HEK293 (cell line): ENCODE results near the gene RPL36AL.

Experiments
- CTCF ChIA-PET: fragments of 350-600 bp; formaldehyde crosslinking; extraction: SDS; loops from one replicate; lab custom pipeline; 2021; ENCODE audit warnings: antibody characterized with exemption; lab: Yijun Ruan, JAX
- POLR2A ChIA-PET: fragments of 300-600 bp; formaldehyde crosslinking; extraction: SDS; loops from one replicate; lab custom pipeline; 2020; ENCODE audit warnings: antibody characterized with exemption, inconsistent platforms; lab: Yijun Ruan, JAX
- H3K27ac ChIP-seq: fragments of 200-500 bp; sonication (Bioruptor generic); 2 replicates; pipeline ENCODE4 v1.5.1; 2014; ENCODE audit warnings: low read depth, low read length, control low read depth, inconsistent platforms; ENCODE audit errors: extremely low read depth
- H3K36me3 ChIP-seq, 2 experiments: fragments of 200-500 bp in 1 of 2; sonication (Bioruptor generic) in 1 of 2; 1 replicate in 1 of 2; 2 replicates in 1 of 2; pipeline ENCODE4 v1.5.1; 2014 to 2017; ENCODE audit warnings: inconsistent platforms in 2 of 2, low read length in 2 of 2; ENCODE audit not compliant: control insufficient read depth in 2 of 2, insufficient read depth in 1 of 2
- H3K4me1 ChIP-seq: fragments of 200-500 bp; sonication (Bioruptor generic); 2 replicates; pipeline ENCODE4 v1.5.1; 2014; ENCODE audit warnings: mild to moderate bottlenecking, low read length, inconsistent platforms; ENCODE audit not compliant: control insufficient read depth, insufficient read depth
- H3K4me3 ChIP-seq: 2 replicates; pipeline ENCODE4 v1.5.1; 2011; ENCODE audit warnings: low read depth, mild to moderate bottlenecking, control low read depth, low read length, moderate library complexity
- H3K9me3 ChIP-seq: fragments of 200-500 bp; sonication (Bioruptor generic); 2 replicates; pipeline ENCODE4 v1.5.1; 2014; ENCODE audit warnings: low read depth, low read length, inconsistent platforms; ENCODE audit not compliant: control insufficient read depth, insufficient read depth
- ATF2 ChIP-seq: fragments of 450-650 bp; formaldehyde crosslinking; IDR thresholded peaks from 2 replicates; pipeline ENCODE4 v1.5.1; 2016; ENCODE audit warnings: missing biosample characterization, missing genetic modification characterization, low read depth
- EGR2 ChIP-seq: fragments of 450-650 bp; formaldehyde crosslinking; IDR thresholded peaks from 2 replicates; pipeline ENCODE4 v1.5.1; 2016; ENCODE audit warnings: low read depth, missing biosample characterization, missing genetic modification characterization
- ELK4 ChIP-seq: IDR thresholded peaks from 2 replicates; pipeline ENCODE4 v1.6.1; 2011; ENCODE audit warnings: mild to moderate bottlenecking, low read depth, low read length, borderline replicate concordance
- MYNN ChIP-seq: fragments of 450-650 bp; formaldehyde crosslinking; IDR thresholded peaks from 2 replicates; pipeline ENCODE4 v1.5.1; 2016; ENCODE audit warnings: missing biosample characterization, missing genetic modification characterization, borderline replicate concordance
- PBX3 ChIP-seq: sonication (generic); formaldehyde crosslinking; IDR thresholded peaks from 2 replicates; pipeline ENCODE4 v1.8.1; 2022; ENCODE audit warnings: mild to moderate bottlenecking, moderate library complexity, missing genetic modification reagents
- PRDM1 ChIP-seq: fragments of 450-650 bp; formaldehyde crosslinking; IDR thresholded peaks from 2 replicates; pipeline ENCODE4; 2016; ENCODE audit warnings: missing biosample characterization, missing genetic modification characterization
- SCRT2 ChIP-seq: fragments of 450-650 bp; formaldehyde crosslinking; IDR thresholded peaks from 2 replicates; pipeline ENCODE4 v1.5.1; 2016; ENCODE audit warnings: missing biosample characterization, missing genetic modification characterization
- ZNF112 ChIP-seq: fragments of 450-650 bp; formaldehyde crosslinking; IDR thresholded peaks from 2 replicates; pipeline ENCODE4 v1.5.0; 2017; ENCODE audit warnings: missing biosample characterization, missing genetic modification characterization
- ZNF221 ChIP-seq: fragments of 450-650 bp; formaldehyde crosslinking; IDR thresholded peaks from 2 replicates; pipeline ENCODE4 v1.5.1; 2017; ENCODE audit warnings: missing biosample characterization, missing genetic modification characterization, borderline replicate concordance
- ZNF280D ChIP-seq: fragments of 450-650 bp; formaldehyde crosslinking; IDR thresholded peaks from 2 replicates; pipeline ENCODE4 v1.5.1; 2016; ENCODE audit warnings: missing biosample characterization, missing genetic modification characterization
- ZNF302 ChIP-seq: fragments of 450-650 bp; formaldehyde crosslinking; IDR thresholded peaks from 2 replicates; pipeline ENCODE4 v1.5.1; 2016; ENCODE audit warnings: missing biosample characterization, missing genetic modification characterization, low read depth
- ZNF341 ChIP-seq: fragments of 450-650 bp; formaldehyde crosslinking; IDR thresholded peaks from 2 replicates; pipeline ENCODE4; 2016; ENCODE audit warnings: low read depth, missing biosample characterization, missing genetic modification characterization
- ZNF426 ChIP-seq: fragments of 450-650 bp; formaldehyde crosslinking; IDR thresholded peaks from 2 replicates; pipeline ENCODE4 v1.5.1; 2017; ENCODE audit warnings: missing biosample characterization, missing genetic modification characterization, mild to moderate bottlenecking, inconsistent platforms, moderate library complexity
- ZNF48 ChIP-seq: fragments of 450-650 bp; formaldehyde crosslinking; IDR thresholded peaks from 2 replicates; pipeline ENCODE4 v1.5.1; 2016; ENCODE audit warnings: missing biosample characterization, missing genetic modification characterization
- ZNF501 ChIP-seq: fragments of 450-650 bp; formaldehyde crosslinking; IDR thresholded peaks from 2 replicates; pipeline ENCODE4 v1.5.1; 2016; ENCODE audit warnings: missing biosample characterization, missing genetic modification characterization
- ZNF513 ChIP-seq: fragments of 450-650 bp; IDR thresholded peaks from 2 replicates; pipeline ENCODE4 v1.5.1; 2018; ENCODE audit warnings: missing biosample characterization, missing genetic modification characterization
- ZNF561 ChIP-seq: fragments of 450-650 bp; IDR thresholded peaks from 2 replicates; pipeline ENCODE4 v1.5.1; 2018; ENCODE audit warnings: missing biosample characterization, missing genetic modification characterization, borderline replicate concordance
- ZNF596 ChIP-seq: fragments of 450-650 bp; IDR thresholded peaks from 2 replicates; pipeline ENCODE4 v1.5.0; 2018; ENCODE audit warnings: missing biosample characterization, mild to moderate bottlenecking, missing genetic modification characterization, moderate library complexity
- ZNF624 ChIP-seq: fragments of 450-650 bp; formaldehyde crosslinking; IDR thresholded peaks from 2 replicates; pipeline ENCODE4 v1.5.1; 2017; ENCODE audit warnings: missing biosample characterization, missing genetic modification characterization
- ZNF701 ChIP-seq: fragments of 450-650 bp; formaldehyde crosslinking; IDR thresholded peaks from 2 replicates; pipeline ENCODE4 v1.5.1; 2016; ENCODE audit warnings: missing biosample characterization, missing genetic modification characterization
- ZSCAN18 ChIP-seq: fragments of 450-650 bp; formaldehyde crosslinking; IDR thresholded peaks from 2 replicates; pipeline ENCODE4 v1.5.1; 2016; ENCODE audit warnings: missing biosample characterization, missing genetic modification characterization

Gene RPL36AL

GRCh38 chr14:49612671-49613070 is 7.8 kb downstream of the RPL36AL start:
- TF ChIP-seq EGR2 (tag by site-specific recombination): peak; percentile 29; the same call in 1 of the 2 replicates
- no peak for TF ChIP-seq ATF2 (tag by site-specific recombination)
- TF ChIP-seq, all 188 proteins: peak for 1
- no peaks in the 10 kb centered on the region for H3K9me3 ChIP-seq
- H3K4me3 ChIP-seq: no peak overlapping the region
- POLR2A ChIA-PET: interaction anchor here (0.7 to 1.0 kb wide), 2 partner anchors 7 to 155 kb away, joined by 3 to 4 read pairs; partner anchors contain the start of gene RPL36AL
- no peak overlapping the region for H3K27ac ChIP-seq
- H3K36me3 ChIP-seq: peaks cover 22 to 32% of the 10 kb centered on the region in 2 experiments
- CTCF ChIA-PET: interaction anchor here (0.6 kb wide), 1 partner anchor 165 kb away, joined by 4 read pairs; no protein-coding TSS in a partner anchor
- H3K4me1 ChIP-seq: no peaks in the 10 kb centered on the region

- H3K36me3 ChIP-seq: peaks cover 24 to 32% of the 10 kb centered on the region in 2 experiments
- no peak overlapping the region for H3K27ac ChIP-seq
- CTCF ChIA-PET: interaction anchor here (0.6 kb wide), 1 partner anchor 165 kb away, joined by 4 read pairs; no protein-coding TSS in a partner anchor
- no peak overlapping the region for H3K4me3 ChIP-seq
- POLR2A ChIA-PET: interaction anchor here (1.0 to 1.3 kb wide), 2 partner anchors 8 to 22 kb away, joined by 3 to 4 read pairs; partner anchors contain the start of gene RPL36AL
- H3K9me3 ChIP-seq: no peaks in the 10 kb centered on the region
- no peak for TF ChIP-seq ZNF221
- no peak for TF ChIP-seq ZNF280D (tag by site-specific recombination)
- no peak for TF ChIP-seq ZNF426
- TF ChIP-seq ELK4: no peak
- TF ChIP-seq ZNF513 (tag by site-specific recombination): no peak
- TF ChIP-seq ZNF341: no peak
- no peak for TF ChIP-seq SCRT2 (tag by site-specific recombination)
- no peak for TF ChIP-seq ZNF561 (tag by site-specific recombination)
- no peak for TF ChIP-seq ZNF501 (tag by site-specific recombination)
- no peak for TF ChIP-seq PBX3 (CRISPR knock-in tag)
- no peak for TF ChIP-seq ZNF112
- TF ChIP-seq MYNN (tag by site-specific recombination): no peak
- TF ChIP-seq ZNF596: no peak
- no peak for TF ChIP-seq ZNF624 (tag by site-specific recombination)
- no peak for TF ChIP-seq ZNF302
- no peak for TF ChIP-seq ZSCAN18 (tag by site-specific recombination)
- no peak for TF ChIP-seq ZNF48 (tag by site-specific recombination)
- no peak for TF ChIP-seq ZNF701 (tag by site-specific recombination)
- TF ChIP-seq PRDM1: no peak
- TF ChIP-seq ATF2 (tag by site-specific recombination): no peak
- no peaks in the 10 kb centered on the region for H3K4me1 ChIP-seq
These were observed 8.2 kb downstream of the RPL36AL start for GRCh38 chr14:49612251-49612650.
